Activated CD8-positive, alpha-beta T cell treated with anti-CD3 and anti-CD28 coated beads for 36 hours (primary cell): ENCODE results near the gene ETNK2. TPM values are rescaled to one million over a fixed set of nuclear protein-coding genes. Genes with fewer than 3 reads are reported as not detected.

ENCODE experiments used
- ATAC-seq: fragments of 200-7000 bp; cut with Tn5 transposase; one replicate; pipeline ENCODE4 v1.10.0; 2021; ENCODE audit warnings: mild to moderate bottlenecking, moderate library complexity
- CTCF ChIA-PET: fragments of 350-600 bp; sonication (Branson Sonifier 250); formaldehyde crosslinking; loops from one replicate; lab custom pipeline; 2021; ENCODE audit warnings: antibody characterized with exemption; lab: Charles Lee
- POLR2A ChIA-PET: fragments of 350-600 bp; sonication (Branson Sonifier 250); formaldehyde crosslinking; loops from one replicate; lab custom pipeline; 2021; ENCODE audit warnings: antibody characterized with exemption; lab: Charles Lee
- DNase-seq: peaks from one replicate; pipeline ENCODE4 v3.0.0-alpha.2; 2020
- H3K27ac Mint-ChIP-seq: one replicate; pipeline ENCODE4 v1.8.0; 2021; ENCODE audit warnings: mild to moderate bottlenecking, mixed read lengths
- H3K27me3 Mint-ChIP-seq: one replicate; pipeline ENCODE4 v1.8.0; 2021; ENCODE audit warnings: mixed read lengths
- H3K36me3 Mint-ChIP-seq: one replicate; pipeline ENCODE4 v1.8.0; 2021; ENCODE audit warnings: low read depth, mixed read lengths
- H3K4me1 Mint-ChIP-seq: one replicate; pipeline ENCODE4 v1.8.0; 2021; ENCODE audit warnings: low read depth, mixed read lengths
- H3K4me3 Mint-ChIP-seq: one replicate; pipeline ENCODE4 v1.8.0; 2021; ENCODE audit warnings: mild to moderate bottlenecking, moderate library complexity, mixed read lengths
- H3K9me3 Mint-ChIP-seq: one replicate; pipeline ENCODE4 v1.8.0; 2021; ENCODE audit warnings: mixed read lengths
- intact Hi-C: fragments of 100-400 bp; cut with micrococcal nuclease; formaldehyde crosslinking; loops from one replicate; pipeline ENCODE4 v1.10.0; 2022
- total RNA-seq, 2 experiments: library from RNA; stranded (reverse); gene quantifications; one replicate each; pipeline ENCODE4 v1.2.3, GENCODE V29; 2021
- TF ChIP-seq, protein P1 (sequence below): fragments of 200-600 bp; IDR thresholded peaks from one replicate; pipeline ENCODE4 v1.8.0; 2022; ENCODE audit warnings: antibody characterized with exemption, mild to moderate bottlenecking

The ETNK2 gene
- total RNA-seq, 2 experiments from 2014 or later = 1.3 to 1.4 TPM

- DNase-seq = no peak
- no peaks in the 10 kb centered on the region for H3K4me1 Mint-ChIP-seq
- H3K27ac Mint-ChIP-seq = no peak overlapping the region
- no peak overlapping the region for H3K4me3 Mint-ChIP-seq
- POLR2A ChIA-PET = no interaction called here
- H3K36me3 Mint-ChIP-seq = no peaks in the 10 kb centered on the region
- ATAC-seq = no peak
- TF ChIP-seq, protein P1, sequence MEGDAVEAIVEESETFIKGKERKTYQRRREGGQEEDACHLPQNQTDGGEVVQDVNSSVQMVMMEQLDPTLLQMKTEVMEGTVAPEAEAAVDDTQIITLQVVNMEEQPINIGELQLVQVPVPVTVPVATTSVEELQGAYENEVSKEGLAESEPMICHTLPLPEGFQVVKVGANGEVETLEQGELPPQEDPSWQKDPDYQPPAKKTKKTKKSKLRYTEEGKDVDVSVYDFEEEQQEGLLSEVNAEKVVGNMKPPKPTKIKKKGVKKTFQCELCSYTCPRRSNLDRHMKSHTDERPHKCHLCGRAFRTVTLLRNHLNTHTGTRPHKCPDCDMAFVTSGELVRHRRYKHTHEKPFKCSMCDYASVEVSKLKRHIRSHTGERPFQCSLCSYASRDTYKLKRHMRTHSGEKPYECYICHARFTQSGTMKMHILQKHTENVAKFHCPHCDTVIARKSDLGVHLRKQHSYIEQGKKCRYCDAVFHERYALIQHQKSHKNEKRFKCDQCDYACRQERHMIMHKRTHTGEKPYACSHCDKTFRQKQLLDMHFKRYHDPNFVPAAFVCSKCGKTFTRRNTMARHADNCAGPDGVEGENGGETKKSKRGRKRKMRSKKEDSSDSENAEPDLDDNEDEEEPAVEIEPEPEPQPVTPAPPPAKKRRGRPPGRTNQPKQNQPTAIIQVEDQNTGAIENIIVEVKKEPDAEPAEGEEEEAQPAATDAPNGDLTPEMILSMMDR = no peak
- no peaks in the 10 kb centered on the region for H3K27me3 Mint-ChIP-seq
- no peaks in the 10 kb centered on the region for H3K9me3 Mint-ChIP-seq
- intact Hi-C loops = no loop called here
- CTCF ChIA-PET = no interaction called here
These were observed 57.5 kb downstream of the ETNK2 start for GRCh38 chr1:204094313-204094729.

DNA sequence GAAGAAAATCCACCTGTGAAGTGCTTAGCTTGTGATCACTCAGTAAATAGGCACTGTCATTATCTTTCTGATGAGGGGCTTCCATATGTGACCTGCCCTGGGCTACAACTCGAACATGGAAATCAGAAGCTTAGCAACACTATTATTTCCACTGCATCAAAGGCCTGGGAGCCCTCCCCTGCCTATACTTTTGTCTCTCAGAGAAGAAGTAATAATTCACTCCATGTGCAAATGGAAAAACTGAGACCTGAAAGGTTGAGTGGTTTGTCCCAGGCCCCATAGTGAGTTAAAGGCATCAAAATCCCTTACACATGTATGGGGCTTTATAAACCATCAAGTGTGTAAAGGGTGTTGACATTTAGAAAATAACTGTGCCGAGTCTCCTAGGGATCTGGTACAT is 58.1 kb downstream of the ETNK2 start:
- POLR2A ChIA-PET = interaction anchor here (0.6 kb wide), 1 partner anchor 453 kb away, joined by 3 read pairs; no protein-coding TSS in a partner anchor

GRCh38 chr1:204093421-204093717 is 58.5 kb downstream of the ETNK2 start:
- Mint-ChIP-seq H3K27me3 (no peaks in the 10 kb centered on the region), H3K4me3 (no peak overlapping the region), H3K9me3 (no peaks in the 10 kb centered on the region), H3K27ac (no peak overlapping the region), H3K4me1 (no peaks in the 10 kb centered on the region), H3K36me3 (no peaks in the 10 kb centered on the region)
- intact Hi-C loops = no loop called here
- no peak for ATAC-seq
- TF ChIP-seq, protein P1 = no peak
- ChIA-PET POLR2A (no interaction called here), CTCF (no interaction called here)
- DNase-seq = no peak

More for the DNA sequence above, 58.1 kb downstream of the ETNK2 start:
- ATAC-seq (no peak), DNase-seq (no peak)
- CTCF ChIA-PET = no interaction called here
- Mint-ChIP-seq H3K9me3 (no peaks in the 10 kb centered on the region), H3K27ac (no peak overlapping the region), H3K36me3 (no peaks in the 10 kb centered on the region), H3K4me1 (no peaks in the 10 kb centered on the region), H3K4me3 (no peak overlapping the region), H3K27me3 (no peaks in the 10 kb centered on the region)
- TF ChIP-seq, protein P1 = no peak
- intact Hi-C loops = no loop called here

DNA sequence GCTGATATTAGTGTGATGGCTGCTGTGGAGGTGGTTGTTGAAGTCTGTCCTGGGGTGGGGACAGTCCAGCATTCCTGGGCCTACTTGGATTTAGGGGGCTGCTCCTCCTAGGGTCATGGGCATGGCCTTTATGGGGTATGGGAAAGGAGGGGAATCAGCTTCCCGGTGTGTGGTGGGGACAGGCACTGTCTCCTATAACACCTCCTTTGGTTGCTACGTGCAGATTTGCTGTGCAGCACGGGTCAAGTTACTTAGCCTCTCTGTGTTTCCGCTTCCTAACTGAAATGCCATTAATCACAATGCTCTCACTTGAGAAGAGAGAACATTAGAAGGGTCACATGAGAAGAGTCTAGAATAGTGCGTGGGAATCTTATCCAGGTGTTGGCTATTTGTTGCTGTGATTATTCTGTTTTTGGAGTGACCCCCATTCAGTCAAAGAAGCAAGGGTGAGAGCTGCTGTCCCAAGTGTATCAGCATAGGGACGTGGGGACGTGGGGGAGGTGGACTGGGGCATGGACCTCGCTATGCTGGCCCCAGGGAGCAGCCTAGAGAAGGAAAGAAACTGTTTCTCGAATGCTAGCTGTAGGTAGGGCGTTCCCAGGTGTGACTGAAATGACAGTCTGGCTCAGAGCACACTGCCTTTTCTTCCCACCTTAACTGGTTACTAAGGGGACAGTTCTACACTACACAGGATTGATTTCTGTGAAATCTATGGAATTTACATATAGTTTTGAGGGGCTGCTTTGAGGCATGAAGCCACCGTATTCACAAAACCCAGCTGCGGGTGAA is 59.0 kb downstream of the ETNK2 start:
- Mint-ChIP-seq H3K9me3 (no peaks in the 10 kb centered on the region), H3K27me3 (no peaks in the 10 kb centered on the region), H3K4me3 (no peak overlapping the region), H3K27ac (no peak overlapping the region), H3K36me3 (no peaks in the 10 kb centered on the region), H3K4me1 (no peaks in the 10 kb centered on the region)
- TF ChIP-seq, protein P1 = no peak
- DNase-seq (no peak), ATAC-seq (no peak)
- CTCF ChIA-PET = no interaction called here
- intact Hi-C loops = no loop called here
- POLR2A ChIA-PET = no interaction called here

GRCh38 chr1:204091787-204092312 is 60.0 kb downstream of the ETNK2 start:
- Mint-ChIP-seq H3K4me1 (no peaks in the 10 kb centered on the region), H3K36me3 (no peaks in the 10 kb centered on the region), H3K4me3 (no peak overlapping the region), H3K27me3 (no peaks in the 10 kb centered on the region), H3K27ac (no peak overlapping the region), H3K9me3 (no peaks in the 10 kb centered on the region)
- CTCF ChIA-PET = no interaction called here
- TF ChIP-seq, protein P1 = no peak
- POLR2A ChIA-PET = no interaction called here
- ATAC-seq (no peak), DNase-seq (no peak)
- intact Hi-C loops = no loop called here
